Adrenal gland (tissue), 5 donors: ENCODE results near the gene ARHGAP23.

ENCODE experiments used
- CTCF ChIP-seq, 6 experiments: fragments of 450-650 bp in 4 of 6; fragments of 200-600 bp in 2 of 6; sonication (generic) in 1 of 6; IDR thresholded peaks; 1 replicate in 5 of 6; 2 replicates in 1 of 6; pipeline versions ENCODE4 v1.5.1 to v1.8.0; 2016 to 2021; ENCODE audit warnings: antibody characterized with exemption in 6 of 6, mild to moderate bottlenecking in 2 of 6, moderate library complexity in 1 of 6
- POLR2A ChIP-seq, 2 donors: fragments of 450-650 bp; IDR thresholded peaks; one replicate each; pipeline ENCODE4 v1.6.1; 2017; ENCODE audit warnings: antibody characterized with exemption in 2 of 2, mild to moderate bottlenecking in 2 of 2, moderate library complexity in 1 of 2
- donor health status: DM: no; HTN: no; CAD: no.

GRCh38 chr17:38560503-38561318 is 132.4 kb downstream of the ARHGAP23 start:
- TF ChIP-seq CTCF (IDR thresholded peaks at IDR 0.05) (no peak), POLR2A (IDR thresholded peaks at IDR 0.05) (no peak)
